HTR-8/SVneo (cell line): Measurements from ENCODE around the gene NFRKB.
"Not testable (repeated sequence)": the region's sequence is repeated elsewhere in the genome, so short reads cannot be mapped to it uniquely, and the experiment has no call there.

Experiments used
- DNase-seq: peaks from one replicate; pipeline ENCODE4 v3.0.0; 2011; ENCODE audit warnings: low spot score, mixed read lengths; ENCODE audit not compliant: insufficient read length
- FAIRE-seq: peaks from 2 replicates; lab custom pipeline; 2011; peaks lifted over from hg19 to GRCh38; lab: Jason Lieb, UNC

NFRKB gene

DNA sequence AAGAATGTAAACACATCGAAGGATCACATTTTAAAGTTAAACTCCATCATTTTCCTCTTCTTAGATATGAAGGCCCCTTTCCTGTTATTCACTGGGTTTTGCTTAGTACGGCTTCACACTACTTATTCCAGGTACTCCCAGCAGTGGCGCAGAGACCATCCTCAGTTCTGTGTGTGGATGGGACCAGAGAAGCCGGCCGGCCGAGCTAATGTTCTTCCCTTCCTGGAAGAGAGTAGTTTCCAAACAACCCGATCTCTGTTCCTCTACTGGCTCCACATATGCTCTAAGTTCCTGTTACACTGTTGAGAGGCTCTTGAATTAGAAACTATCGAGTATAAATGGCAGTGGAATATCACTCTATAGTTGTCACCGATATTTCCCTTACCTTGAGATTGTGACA, 684 bp upstream of the NFRKB start:
- DNase-seq (peak; percentile 5), FAIRE-seq (no peak)

DNA sequence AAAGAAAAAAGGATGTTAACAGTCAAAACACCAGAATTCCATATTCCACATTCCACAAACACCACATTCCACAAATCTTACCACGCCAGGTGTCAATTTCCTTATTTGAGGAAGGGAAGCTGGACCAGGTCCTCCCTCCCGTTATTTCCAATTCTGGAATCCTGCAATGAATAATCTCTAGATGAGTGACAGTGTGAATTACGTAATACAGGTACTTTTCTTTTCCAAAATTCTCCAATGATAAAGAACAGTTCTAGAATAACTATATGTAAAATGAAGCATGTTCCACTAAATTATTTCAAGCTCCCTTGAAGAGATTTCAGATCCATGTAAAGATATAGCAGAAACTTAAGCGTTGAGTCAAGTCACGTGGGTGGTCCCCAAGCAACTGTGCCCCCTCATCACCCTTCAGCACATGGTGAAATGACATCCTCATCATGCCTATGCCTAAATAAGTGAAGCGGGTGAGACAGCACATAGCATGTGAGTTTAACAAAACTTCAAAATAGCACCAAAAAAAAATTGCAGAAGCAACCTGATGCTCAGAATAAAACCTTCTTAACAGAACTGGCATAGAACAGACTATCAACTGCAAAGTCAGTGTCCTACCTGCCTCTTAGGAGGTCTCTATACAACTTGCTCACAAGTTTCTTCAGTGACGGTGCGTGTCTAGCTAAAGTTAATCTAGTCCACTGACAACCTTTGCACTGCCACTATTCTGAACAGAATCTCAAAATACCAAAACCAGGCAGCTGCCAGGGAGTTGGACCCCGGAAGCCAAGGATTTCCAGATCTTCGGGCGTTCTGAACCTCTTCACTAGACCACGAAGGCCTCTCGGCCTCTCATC, 876 bp downstream of the NFRKB start:
- DNase-seq: peak; percentile 7
- FAIRE-seq: no peak

DNA sequence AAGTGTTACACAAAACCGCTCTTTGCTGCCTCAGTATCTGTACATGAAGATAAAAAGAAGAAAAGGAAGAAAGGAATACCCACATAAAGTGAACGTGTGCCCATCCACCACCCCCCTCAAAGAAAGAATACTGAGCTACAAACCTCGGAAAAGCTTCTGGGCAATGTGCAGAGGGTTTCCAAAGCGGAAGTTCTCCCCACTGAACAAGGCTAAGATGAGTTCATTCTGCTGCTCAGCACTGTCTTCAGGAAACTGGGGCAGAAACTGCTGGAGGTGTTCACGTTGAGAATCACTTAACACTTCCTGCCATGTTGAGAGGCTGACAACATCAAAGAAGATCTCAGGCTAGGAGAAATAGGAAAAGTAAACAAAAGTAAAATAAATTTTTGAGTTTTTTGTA, 6.9 kb downstream of the NFRKB start:
- FAIRE-seq (no peak), DNase-seq (no peak)

DNA sequence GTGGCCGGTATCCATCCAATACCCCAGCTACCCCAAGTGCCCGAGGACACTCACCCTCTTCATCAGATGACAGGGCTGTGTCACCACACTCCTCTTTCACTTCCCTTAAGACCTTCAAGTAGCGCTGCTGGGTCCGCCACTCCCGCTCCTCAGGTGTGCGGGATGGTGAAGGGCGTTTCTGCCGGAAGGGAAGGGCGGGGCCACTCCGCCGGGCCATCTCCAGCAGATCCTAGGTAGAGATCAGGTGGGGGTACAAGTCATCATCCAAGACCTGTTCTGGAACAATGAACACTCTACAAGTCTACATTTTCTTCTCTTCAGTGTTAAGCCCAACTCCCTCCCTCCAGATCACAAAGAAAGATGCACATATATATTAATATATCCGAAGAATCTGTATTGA, 10.0 kb downstream of the NFRKB start:
- FAIRE-seq (no peak), DNase-seq (no peak)

DNA sequence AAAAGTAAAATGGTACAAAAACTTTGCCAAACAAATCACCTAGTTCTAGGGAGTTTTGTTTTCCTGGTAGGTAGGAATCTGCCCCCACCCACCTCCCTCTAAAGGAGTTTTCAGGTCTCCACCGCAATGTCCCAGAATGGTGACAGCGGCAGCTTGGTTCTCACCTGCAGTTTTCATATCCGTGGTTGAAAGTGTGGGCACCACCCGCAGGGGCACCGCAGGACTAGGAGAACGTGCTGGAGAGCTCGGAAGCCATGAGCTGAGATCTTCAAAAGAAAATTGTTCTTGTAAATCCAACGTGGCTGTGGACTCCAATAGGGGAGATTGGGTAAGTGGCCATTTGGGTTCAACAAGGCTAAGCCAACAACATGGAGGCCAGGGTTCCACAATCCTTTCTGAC, 10.8 kb downstream of the NFRKB start:
- FAIRE-seq (no peak), DNase-seq (no peak)

DNA sequence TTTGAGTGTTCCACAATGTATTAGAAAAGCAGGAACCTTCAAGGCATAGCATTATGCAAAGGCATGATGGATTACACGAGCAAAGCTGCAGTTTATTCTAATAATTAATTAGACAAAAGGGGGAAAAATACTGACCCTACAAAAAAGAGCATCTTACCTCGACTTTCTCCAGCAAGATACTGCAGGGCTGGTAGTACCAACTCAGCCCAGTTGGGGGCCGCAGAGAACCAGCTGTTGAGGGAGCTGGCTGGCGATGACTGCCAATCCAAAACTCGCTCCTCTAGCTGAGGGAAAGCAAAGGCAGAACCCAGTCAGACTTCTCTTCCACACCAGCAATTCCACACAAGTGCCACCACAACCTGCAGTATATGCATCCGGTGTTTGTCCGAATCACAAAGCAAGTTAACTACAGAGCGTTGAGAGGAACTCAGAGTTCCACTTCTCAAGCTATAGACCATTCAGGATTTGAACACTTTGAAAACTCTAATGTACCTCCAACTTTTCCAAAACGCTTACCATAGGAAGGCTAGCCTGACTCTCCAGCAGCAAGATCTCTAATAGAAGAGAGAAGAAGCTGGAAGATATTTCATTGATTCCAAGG, 13.7 kb downstream of the NFRKB start:
- FAIRE-seq: no peak

DNA sequence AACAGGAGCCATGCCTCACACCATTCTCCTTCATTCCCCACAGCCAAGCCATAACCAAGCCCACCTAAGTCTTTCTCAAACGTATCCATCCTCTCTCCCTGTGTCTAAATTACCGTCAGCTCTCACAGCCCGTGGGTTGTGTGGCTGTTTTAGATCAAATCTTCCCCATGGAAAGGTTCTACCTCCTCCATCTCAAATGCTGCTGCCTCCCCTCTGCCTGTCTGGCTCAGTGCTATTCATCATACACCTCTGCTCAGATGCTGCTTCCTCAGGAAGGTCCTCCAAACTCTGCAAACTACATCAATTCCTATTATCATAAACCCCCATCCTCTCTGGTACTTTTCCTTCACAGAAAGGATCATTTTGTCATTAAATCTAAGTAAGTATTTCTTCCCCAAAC, 15.1 kb downstream of the NFRKB start:
- FAIRE-seq (no peak), DNase-seq (no peak)

More for the DNA sequence above, 13.7 kb downstream of the NFRKB start:
- peak; percentile 29 for DNase-seq

DNA sequence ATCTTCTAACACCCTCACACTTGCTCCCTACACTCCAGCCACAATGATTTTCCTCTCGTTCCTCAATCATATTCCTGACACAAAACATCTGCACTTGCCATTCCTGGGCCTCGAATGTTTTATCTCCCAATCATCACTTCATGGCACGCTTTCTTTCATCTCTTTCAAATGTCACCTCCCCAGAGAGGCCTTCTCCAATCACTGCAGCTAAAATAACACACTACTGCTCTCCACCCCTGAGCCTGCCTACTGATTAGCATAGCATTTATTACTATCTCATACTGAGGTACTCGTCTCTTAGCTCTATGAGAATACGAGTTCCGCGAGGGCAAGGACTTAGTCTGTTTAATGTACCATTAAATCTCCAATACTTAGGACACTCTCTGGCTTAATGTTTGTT, 23.5 kb downstream of the NFRKB start:
- FAIRE-seq: no peak
- DNase-seq: no peak

DNA sequence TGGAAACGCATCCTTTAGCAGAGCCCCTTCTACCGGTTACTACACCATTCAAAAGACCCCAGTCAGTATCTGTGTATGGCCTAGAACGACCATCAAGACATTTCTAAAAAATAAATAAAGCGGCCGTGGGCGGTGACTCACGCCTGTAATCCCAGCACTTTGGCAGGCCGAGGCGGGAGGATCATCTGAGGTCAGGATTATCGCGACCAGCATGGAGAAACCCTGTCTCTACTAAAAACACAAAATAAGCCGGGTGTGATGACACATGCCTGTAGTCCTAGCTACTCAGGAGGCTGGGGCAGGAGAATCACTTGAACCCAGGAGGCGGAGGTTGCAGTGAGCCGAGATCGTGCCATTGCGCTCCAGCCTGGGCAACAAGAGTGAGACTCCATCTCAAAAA, 26.8 kb downstream of the NFRKB start:
- not testable (repeated sequence) for FAIRE-seq, DNase-seq

DNA sequence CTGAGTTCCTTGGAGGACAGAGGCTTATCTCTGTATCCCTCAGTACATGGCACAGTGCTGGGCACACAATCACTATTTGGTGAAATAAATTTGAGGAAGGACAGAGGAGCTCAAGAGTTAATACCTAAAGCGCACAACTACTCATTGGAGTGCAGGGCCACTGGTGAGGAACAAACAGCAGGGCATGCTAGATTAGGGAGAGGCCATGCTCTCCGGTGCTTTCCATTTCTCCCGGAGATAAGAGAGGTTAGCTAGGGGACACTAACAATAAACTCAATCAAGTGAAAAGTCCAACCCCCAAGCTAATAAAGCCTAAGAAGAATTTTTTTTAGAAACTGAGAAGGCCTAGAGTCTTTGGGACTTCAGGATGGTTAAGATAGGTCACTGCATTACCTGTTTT, 29.1 kb downstream of the NFRKB start:
- FAIRE-seq: no peak

DNA sequence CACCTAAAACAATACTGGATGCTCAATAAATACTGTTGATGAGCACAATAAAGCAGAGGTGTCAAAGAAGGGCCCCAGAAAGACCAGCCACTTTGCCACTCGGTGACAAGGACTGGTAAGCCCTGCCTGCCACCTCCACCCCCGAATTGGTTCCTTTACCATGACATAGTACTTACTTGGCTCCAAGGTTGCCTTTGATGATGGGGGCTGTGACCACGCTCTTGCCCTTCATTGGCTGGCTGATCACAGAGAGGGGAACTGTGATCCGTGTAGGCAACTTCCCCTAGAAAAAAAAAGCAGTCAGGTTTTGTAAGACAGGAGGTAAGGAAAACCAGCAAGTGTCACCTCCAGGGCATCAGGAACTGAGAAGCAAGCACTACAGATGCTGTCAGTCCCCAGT, 29.7 kb downstream of the NFRKB start:
- DNase-seq (no peak), FAIRE-seq (no peak)

More for the DNA sequence above, 29.1 kb downstream of the NFRKB start:
- no peak for DNase-seq

DNA sequence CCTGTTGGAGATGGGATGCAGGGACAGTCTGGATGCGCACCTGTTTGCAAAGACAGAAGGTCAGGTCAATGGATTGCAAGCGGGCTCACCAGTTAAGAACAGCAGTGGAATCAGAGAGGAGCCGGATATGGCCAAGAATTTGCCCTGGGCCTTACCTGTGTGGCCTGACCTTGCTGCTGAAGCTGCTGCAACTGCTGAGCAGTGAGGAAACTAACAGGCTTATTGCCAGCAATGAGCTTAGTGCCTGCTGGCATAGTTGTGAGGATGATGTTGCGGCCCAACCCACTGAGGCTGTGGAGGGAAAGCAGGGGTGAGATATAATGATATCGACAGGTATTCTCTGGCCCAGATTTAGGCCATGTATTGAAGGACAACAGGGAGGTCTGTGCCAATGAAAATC, 30.6 kb downstream of the NFRKB start:
- DNase-seq (no peak), FAIRE-seq (no peak)

DNA sequence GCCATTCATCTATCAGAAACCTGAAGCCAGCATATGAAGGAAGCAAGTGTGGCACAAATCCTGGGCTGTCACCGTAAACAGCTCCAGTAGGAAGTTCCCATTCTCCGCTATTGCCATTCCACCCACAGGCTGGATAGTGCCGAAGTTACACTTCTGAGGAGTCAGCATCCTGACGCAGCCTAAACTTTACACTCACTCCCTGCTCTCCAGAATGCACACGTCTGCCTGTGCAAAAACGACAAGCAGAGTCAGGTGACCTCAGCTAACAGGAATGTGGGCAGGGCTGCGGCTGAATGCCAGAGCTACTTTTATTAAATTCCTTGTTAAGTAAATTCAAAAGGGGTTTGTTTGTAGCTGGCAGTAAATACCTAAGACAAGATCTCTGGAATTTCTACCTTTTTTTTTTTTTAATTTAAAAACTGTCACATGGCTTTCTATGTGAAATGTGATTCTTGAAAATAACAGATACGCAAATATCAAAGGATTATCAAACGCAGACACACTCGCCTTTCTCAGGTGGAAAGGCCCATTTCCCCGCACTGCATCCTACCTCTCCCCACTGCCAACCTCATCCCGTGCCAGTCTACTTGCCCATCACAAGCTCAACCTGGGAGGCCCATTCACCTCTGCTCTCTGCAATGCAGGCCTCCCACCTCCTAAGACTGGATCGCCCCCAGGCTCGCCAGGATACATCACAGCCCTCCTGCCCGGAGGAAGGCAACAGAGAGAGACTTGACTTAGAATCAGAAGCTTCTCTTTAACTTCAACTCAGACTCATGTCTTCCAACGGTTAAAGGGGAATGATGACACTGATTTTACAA, 33.5 kb downstream of the NFRKB start:
- FAIRE-seq: peak; percentile 65
- DNase-seq: peak; percentile 89

DNA sequence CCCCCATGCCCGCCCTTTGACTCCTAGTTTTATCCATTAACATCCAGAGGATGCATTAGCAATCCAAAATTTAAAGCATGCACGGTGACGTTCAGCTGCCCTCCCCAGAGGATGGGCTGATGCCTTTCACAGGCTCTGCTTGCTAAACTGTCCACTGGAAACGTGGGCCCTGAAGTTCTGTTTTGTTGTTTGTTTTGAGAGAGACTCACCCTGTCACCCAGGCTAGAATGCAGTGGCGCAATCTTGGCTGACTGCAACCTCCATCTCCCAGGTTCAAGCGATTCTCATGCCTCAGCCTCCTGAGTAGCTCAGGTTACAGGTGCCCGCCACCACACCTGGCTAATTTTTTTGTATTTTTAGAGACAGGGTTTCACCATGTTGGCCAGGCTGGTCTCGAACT, 39.3 kb downstream of the NFRKB start:
- FAIRE-seq (no peak), DNase-seq (no peak)

DNA sequence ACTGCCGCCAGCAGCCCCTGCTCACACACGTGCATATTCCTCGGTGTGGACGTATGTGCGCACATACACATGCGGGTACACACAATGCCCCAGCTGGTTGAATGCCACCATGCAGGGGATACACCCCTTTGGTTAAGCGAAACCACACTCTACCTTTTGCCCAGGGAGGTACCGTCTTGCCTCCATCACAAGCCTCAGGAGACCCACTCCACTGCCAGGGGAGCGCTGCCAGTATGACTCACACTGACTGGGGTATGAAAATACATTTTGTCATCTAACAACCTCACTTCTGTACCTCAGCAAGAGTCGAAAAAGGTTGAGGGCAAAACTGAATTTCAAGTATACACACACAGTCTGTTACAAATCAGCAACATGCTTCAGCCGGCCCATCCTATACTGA, 40.3 kb downstream of the NFRKB start:
- DNase-seq: no peak
- no peak for FAIRE-seq

DNA sequence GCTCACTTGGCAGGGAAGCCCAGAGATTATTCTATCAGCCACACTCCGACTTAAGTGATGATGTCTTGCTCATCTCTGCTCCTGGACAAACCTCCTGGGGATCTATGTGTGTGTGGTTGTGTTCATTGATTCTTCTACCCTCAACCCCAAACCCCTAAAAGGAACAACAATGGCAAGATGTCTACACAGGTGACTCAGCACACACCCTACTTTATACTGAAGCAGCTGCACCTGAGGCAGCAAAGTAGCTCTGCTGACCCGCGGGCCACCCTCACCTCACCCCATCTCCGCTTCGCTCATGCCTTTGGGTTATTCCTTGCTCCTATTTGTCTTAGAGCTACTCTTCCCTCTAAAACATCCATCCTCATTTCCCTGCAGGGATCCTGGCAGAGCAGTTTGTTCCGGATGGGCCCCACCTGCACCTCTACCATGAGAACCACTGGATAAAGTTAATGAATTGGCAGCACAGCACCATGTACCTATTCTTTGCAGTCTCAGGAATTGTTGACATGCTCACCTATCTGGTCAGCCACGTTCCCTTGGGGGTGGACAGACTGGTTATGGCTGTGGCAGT, 41.1 kb downstream of the NFRKB start:
- DNase-seq: no peak
- no peak for FAIRE-seq

DNA sequence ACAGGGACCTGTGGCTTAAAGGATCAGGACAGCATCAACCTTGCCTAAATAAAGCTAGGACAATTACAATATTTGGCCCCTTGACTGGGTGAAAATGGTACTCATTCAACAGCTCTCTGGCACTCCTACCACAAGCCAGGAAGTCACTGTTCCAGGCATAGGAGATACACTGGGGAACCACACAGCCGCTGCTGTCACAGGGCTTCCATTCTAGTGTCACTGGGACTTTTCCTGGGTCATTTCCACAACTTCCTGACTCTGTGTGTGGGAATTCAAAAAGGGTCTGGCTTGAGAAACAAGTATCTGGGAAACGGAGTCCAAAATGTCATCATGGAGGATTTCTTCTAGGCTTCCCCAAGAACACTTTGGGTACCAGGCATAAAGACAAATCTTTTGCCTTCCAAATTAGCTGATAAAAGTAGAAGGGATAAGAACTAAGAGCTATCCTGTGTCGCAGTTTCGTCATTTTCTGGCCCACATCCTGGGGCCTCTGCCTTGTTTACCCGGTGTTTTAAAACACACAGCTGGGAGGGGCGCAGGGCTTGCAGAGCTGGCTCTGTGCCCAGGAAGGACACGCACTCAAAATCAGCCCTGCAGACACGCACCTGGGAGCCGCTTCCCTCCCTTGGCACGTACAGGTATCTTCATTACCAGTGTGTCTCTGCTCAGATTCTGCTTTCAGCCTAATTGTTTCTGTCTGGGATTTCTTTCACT, 41.7 kb downstream of the NFRKB start:
- FAIRE-seq (no peak), DNase-seq (no peak)

DNA sequence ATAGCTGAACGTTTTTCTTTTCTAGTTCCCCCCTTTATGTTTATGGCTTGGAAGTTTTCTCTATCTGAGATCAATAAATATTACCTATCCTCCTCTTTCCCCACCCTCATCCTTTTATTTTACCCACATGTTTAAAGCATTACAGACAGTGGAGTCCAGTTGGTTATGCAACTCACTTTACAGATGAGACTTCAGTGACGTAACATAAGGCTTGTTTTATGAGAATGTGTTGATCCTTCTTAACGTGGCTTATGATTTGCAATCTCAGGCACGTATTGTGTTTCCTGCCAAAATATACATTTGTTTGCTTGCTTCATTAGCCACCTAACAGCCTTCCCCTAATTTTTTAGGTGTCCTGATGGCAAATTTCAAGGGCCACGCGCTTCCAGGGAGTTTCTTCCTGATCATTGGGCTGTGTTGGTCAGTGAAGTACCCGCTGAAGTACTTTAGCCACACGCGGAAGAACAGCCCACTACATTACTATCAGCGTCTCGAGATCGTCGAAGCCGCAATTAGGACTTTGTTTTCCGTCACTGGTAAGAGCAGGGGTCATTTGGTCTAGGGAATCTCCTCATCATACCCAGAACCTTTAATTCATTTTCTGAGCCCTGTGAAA, 43.1 kb downstream of the NFRKB start:
- FAIRE-seq (no peak), DNase-seq (no peak)

DNA sequence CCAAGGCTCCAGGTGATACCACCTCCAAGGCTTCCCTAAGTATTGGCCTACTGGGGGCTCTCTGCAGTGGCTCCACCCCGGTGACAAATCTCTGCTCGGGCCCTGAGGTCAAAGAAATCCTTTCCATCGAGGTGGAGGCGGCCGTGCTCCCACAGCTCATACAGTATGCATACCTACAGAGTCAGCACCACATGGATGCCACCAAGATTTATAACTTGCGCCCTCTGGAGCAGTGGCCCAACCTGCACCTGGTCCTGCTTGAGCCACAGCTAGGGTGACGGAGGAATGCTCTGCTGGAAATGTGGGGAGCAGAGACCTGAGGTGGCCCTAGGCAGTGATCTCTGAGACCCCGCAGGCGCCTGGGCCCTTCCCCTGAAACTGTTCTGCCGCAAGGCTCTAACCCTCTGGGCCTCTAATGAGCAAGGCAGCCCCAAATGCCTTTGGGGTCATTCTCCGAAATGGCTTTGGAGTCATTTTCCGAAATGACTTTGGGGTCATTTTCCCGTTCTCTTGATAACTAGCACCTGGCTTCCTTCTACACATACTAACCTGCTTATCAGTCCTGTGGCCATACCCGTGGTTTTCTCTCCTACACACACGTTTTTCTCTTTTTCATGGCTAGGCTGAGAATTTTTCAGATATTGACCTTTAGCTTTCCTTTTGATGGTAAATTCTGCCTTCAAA, 45.8 kb downstream of the NFRKB start:
- no peak for FAIRE-seq
- DNase-seq: no peak
